Renal cortex interstitium (tissue), 11 donors: ENCODE data around the gene RAB37. TPM values are rescaled to one million over a fixed set of nuclear protein-coding genes. Genes with fewer than 3 reads are reported as not detected.

Experiments used
- DNase-seq, 11 donors: peaks; one replicate each; pipeline ENCODE4 v3.0.0-alpha.2; 2013; ENCODE audit warnings: low read depth in 9 of 11, low spot score in 4 of 11; ENCODE audit errors: extremely low read depth in 1 of 11
- polyA plus RNA-seq, 3 donors: library from polyadenylated mRNA; unstranded; fragments of 120-200 nt; gene quantifications; one replicate each; pipeline ENCODE4 v1.2.1, GENCODE V29; 2013; ENCODE audit not compliant: insufficient read length in 3 of 3

The RAB37 gene
- polyA plus RNA-seq, 3 donors: 5.3 to 6.7 (median 6.2) TPM

DNA sequence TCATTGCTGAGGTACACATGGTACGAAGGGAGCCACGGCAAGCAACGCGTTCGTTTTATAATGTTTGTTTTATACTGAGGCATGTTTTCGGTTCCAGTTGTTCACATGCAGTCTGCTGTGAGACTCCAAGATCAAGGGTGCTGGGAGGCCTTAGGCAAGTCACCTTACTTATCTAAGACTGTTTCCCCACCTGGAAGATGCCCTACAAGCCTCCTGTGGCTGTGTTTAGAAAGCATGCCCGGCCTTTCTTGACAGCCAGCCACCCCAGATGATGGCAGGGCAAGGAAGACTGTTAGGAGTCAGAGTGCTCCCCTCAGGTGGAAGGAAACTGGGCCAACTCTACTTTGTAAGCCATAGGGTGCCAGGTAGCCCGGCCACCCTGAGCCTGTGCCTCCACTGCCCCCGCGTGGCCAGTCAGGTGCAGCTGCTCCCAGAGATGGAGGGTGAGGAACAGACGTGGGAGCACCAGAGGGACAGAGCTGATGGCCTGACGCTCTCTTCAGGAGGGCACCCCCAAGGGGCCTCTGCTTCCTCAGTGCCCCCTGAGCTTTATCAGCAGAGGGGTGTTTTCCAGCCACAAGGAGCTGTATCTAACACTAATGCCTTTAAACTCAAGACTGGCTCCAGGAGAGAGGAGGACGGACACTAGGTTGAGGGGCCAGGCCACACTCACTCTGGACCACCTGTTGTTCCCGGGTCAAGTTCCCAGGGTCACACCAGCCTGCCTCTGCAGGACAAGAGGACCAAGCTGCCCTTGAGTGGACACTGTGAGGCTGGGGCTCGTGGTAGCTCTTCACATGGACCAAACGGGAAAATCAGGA lies 33.7 kb downstream of the RAB37 start:
- DNase-seq: peak in 1 of 11 donors; percentile 46

DNA sequence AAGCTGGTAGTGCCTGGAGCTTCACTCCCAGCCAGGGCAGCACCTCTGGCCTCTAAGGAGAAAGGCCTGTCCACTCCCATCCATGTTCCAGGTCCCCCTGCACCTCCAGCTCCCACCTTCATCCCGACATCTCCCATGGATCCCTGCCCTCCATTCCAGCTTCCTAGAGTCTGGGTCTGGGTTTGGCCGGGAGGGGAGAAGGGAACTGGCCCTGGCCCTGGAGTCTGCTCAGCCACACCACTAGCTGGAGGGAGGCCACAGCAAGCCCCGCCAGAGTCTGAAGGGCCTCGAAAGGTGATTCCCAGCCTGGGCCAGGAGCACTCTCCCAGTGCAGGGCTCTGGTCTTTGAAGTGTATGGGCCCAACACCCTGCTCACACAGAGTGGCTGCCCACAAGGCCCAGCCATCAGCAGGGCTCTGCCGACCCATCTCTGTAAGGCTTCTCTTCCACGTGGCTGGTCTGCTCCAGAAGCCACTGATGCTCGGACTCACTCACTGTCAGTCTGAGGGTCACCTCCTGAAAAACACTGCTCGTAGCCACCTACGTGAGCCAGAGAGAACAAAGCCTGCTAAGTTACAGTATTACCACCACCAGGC lies 34.4 kb downstream of the RAB37 start:
- DNase-seq: no peak

DNA sequence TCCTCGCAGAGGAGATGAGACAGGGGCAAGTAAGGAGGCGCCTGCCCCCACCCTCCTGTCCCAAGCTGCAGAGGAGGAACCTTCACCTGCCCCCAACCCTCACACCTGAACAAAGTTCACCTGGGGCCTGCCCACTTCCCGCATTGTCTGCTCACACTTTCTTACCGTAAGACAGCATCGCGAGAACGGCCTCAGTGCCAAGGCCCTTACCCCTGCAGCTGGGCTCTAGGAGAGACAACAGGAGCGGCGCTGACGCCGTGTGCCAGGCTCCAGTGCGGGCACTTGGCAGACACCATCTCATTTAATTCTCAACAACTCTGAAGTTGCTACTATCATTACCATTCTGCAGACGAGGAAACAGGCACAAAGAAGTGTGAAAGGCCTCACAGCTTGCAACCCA lies 35.0 kb downstream of the RAB37 start:
- no peak for DNase-seq

DNA sequence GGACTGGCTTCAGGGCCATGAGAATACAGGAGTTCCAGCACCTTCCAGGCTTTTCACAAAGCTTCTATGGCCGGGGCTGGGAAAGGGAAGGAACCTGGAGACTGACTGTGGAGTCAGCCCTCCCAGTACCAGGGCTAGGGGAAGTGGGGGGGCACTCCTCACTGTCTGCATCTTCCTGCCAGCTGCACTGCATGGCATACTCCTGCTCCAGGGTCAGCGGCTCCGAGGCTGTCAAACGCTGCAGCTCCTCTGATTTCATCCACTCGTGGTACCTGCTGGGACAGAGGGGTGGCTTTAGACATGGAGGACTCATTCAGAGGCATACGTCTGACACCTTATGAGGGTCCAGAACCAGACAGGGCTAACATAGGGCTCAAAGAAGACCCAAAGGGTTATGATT lies 36.4 kb downstream of the RAB37 start:
- DNase-seq: no peak

DNA sequence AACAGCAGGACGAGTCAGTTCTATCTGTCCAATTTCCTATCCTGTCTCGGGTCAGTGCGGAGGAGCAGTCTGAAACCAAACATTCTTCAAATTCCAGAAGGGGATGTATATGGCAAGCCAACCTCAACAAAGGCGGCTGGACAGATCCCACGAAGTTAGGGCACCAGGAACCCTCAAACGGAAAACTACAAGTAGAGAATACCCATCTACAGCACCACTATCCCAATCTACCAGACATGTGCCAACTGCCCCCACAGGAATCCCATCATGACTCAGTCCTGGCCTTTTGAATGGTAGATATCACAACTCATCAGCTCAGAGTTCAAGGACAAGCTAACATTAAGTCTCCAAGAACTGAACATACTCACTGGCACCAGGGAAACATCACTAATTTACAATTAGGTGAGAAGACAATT lies 36.8 kb downstream of the RAB37 start:
- DNase-seq: no peak

DNA sequence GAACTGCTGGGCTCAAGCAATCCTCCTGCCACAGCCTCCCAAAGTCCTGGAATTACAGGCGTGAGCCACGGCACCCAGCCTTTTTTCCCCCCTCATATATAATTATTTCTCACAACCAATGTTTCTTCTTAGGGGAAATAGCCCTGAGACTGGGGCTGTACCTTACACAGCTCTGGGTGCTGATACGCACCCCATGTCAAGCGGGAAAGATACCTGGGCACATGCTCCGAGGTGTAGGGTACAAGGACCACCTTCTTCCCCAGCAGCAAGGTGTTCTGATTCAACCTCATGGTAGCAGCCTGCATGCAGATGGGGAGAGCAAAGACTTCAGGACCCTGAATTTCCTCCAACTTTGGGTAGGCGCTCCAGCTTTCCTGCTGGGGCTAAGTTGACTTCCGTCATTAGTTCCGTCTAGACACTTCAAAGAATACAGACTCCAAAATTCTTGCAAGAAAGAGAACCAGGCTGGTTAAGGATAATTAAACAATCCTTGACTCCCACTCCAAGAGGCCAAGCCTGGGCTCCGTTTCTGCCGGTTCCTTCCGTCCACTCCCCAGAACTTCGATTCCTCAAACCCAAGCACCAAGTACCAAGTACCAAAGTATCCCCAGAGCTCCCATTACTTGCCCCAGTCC lies 38.5 kb downstream of the RAB37 start:
- no peak for DNase-seq

DNA sequence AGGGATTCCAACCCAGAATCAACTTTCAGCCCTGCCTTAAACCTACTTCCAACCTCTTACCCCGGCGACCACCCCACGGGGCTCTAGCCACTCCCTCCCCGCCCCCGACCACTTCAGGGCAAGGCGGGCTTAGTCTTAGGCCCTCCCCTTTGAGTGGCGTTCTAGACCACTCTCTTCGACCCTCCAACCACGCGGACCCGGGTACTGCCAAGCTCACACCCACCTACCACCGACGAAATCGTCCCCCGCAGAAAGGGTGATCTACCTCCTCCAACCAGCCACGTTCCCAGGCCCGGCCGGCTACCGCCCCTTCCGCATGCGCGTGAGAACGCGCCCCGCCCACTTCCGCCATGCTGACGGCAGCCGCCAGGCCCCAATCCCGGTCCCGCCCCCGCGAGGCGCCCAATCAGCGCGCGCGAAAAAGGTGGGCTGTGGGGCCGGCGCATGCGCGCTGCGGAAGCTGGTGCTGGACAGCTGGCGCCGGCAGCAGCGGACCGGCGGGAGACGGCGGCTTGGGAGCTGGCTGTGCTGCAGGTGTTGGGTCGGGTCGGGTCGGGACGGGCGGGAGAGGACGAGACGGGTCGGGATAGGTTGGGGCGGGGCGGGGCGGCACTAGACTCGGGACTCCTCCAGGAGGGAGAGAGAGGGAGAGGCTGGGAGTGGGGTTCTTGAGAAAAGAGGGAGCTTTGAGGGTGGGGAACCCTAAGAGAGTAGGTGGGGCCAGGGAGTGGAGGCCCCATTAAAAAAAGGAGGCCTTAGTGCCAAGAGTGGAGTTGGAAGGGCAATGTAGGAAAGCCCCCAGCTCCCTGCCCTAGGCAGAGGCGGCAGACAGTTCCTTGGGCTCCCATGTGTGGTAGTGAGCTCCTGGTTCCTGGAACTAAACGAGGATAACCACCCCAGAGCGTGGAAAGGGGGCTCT lies 39.2 kb downstream of the RAB37 start, which contains the start of gene NAT9:
Gene NAT9, minus strand, starts transcription at position 302 of the 919 bp plus-strand sequence. CDS start 647 bp downstream, outside the sequence.
- DNase-seq: peak; percentile 89 to 95 (median 94)

DNA sequence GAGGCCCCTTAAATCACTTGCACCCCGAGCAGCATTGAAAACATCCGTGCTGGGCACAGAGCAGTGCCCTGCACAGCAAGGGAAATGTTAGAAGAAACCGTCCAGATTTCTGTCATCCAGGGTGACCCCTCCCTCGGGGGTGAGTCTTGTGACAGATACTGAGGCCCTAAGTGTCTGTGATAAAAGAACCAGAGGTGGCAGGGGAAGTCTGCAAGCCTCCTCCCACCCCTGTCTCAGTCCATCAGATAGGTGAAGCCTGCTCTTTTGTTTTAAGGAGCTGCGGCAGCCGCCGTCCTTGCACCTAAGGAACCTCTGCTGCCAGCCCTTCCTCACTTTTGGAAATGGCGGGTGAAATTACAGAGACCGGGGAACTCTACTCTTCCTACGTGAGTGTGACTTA lies 39.9 kb downstream of the RAB37 start:
- no peak for DNase-seq

DNA sequence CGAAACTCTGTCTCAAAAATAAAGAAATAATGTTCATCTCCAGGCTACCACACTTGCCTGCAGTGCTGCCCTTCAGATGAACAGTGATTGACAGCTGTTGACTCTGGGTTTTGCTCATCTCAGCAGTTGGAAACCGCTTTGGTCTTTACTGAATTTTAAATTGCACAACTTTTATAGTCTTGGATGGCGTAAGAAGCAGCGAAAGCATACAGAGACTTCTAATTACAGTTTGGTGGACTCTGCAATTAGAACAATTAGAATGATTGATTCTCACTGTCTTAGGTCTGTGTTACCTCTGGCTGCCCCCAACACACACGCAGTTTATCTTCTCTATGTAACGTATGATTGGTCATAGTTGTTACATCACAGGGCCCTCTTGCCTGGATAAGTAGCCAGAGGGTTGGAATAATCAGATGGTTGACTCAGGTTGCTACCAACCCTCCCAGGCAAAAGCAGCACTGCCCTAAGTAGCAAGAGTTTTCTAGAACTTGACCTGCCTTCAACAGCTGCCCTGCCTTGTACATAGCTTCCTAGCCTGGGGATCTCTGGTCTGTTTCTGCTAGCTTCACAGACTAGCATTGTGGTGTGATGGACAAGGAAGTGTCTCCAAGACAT lies 41.0 kb downstream of the RAB37 start:
- no peak for DNase-seq

DNA sequence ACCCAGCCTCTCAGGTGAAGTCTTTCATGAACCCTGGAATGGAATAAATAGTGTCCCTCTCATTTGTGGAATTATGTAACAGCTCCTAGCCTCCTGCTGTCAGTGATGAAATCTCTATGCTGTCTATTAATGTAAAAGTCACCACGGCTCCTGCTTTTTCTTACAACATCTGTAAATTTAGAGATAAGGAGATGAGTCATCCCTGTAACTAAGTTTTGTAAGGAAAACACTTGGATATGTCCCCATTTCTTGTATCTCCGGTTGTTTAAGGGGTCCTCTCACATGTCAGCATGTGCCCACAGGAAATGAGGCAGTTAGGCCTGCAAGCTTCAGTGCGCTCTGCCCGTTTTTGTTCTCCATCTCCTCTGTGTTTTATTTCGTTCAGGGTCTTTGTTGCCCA lies 41.9 kb downstream of the RAB37 start:
- no peak for DNase-seq

DNA sequence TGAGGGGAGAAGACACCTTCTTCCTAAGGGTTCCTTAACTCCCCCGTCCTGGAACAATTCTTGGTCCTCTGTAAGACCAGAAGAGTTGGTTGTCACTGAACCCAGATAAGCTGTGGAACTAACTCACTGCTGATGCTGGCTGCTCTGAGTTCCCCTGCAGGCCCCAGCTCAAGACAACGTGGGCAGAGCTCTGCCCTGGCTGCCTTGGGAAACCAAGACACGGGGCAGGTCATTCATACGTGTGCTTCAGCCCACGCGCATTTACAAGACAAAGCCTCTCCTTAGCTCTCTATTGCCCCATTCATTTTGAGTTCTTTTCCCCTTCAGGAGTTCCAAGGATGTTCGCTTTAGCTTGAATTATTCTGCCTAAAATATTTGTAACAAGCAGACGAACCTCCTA lies 42.4 kb downstream of the RAB37 start:
- no peak for DNase-seq

DNA sequence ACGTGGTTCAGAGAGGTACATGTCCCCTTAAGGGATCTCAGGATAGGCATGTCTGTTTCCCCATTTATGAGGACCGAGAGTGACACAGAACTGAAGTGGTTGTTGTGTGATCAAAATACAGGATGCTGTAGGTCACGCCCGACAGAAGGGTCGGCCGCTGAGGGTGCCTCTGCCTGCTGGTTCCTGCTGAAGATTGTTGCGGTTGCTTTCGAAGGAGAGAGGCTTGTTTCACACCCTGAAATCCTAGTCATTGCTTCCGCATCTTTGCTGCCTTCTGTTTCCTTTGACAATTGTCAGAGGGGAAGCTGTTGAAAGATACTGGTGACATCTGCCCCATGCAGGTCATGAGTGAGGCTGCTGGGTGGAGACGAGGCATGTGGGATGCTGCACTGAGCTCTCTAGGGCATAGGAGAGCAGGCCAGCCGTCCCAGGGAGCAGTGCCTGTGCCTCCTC lies 42.9 kb downstream of the RAB37 start:
- no peak for DNase-seq

DNA sequence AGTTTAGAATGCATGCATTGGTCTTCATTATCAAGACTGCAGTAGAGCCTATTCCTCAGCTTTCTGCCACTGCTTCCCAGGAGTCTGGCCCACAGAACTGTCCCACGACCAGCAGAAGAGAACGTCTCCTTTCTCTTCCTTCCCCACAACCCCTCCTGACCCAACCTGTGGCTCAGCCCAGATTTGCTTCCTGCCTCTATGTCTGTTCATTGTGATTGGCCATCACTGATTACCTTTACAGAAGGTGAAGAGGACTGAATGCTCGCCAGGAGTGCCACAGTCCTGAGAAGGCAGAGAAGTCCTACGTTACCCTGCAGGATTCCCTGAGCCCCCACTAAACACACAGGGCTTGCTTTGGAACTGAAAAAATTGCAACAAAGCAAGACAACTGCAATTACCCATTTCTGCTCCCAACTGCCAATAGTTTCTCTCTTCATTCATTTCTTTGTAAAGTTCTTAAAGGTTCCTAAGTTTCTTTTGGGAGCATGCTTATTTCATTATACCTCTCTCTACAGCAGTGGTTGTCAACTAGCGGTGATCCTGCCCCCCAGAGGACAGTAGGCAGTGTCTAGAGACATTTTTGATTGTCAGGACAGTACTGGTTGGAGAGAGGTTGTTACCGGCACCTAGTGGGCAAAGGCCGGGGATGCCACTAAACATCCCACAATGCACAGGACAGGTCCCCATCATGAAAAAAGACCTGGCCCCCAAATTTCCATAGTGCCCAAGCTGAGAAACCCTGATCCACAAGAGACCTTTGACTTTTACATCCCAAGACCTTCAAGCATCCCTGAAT lies 43.6 kb downstream of the RAB37 start:
- no peak for DNase-seq

DNA sequence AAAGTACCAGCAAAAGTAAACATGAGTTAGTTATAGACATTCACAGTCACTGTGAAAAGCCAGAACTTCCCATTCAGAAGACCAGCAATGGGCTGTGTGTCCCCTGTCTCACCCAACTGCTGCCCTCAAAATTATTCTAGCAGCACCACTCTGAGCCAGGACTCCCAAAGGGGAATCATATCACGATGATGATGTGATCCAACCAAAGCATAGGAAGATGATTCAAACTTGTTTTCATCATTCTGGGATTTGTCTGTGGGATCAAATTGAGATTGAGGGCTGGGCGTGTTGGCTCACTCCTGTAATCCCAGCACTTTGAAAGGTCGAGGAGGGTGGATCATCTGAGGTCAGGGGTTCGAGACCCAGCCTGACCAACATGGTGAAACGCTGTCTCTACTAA lies 45.5 kb downstream of the RAB37 start:
- DNase-seq: no peak

DNA sequence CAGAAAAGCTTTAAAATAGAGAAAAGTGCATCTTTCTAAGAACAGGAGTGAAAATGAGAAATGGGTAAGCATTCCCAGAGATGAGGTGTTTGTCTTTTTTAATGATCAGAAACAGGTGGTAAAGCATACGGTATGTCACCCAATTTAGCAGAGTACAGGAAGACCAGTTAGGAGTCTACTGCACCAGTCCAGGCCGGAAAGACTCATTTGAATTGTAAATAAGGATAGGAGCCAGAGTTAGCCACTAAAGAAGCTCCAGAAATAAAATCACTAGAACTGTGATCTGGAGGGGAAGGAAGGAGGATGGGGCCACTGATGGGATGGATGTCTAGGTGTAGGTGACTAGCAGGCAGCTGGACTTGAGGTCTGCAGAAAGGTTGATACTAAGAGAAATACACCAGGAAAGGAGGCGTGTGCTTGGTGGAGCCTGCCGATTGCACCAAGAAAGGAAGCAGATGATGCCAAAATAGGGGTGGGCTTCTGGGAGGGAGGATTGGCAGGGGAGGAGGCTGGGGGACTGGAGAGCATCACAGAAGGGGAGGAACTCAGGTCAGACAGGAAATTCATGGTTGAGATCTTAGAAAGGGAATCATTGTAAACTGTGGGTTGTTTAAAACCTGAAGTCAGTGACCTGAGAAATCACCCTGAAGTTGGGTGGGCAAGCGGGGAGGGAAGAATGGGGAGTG lies 47.2 kb downstream of the RAB37 start:
- DNase-seq: no peak

DNA sequence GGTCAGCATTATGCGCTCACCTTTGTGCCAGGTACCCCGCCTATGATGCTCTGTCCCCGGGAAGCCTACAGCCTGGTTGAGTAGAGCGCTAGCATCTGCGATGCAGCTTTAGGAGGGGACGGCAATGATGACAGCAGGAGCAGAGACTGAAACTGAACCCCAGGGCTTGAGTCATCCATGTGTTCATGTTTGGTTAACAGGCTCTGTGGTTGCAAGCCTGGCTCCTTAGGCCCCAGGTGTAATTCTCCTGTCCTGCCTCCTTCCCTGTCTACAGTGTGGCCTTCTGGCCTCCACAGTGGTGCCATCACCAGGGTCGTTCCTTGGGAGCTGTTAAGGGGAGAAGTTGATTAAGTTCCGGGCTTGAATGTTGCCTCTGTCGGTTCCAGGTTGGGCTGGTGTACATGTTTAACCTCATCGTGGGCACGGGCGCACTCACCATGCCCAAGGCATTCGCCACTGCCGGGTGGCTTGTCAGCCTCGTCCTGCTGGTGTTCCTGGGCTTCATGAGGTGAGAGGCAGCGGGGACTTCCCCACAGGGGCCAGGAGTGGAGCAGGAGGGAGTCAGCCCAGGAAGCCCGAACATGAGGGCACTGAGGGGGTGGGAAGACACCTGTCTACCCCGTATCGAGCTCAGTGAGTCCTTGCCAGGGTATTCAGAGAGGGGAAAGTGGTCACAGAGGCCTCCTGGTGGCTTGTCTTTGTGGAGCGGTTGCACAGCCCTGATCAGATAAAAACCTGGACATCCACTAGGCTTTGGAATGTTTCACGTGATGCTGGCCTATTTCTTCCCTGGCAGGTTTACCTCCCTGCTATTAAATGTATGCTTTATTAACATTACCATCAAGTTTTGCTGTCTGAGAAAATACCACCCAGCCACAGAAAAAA lies 48.3 kb downstream of the RAB37 start:
- no peak for DNase-seq
